ENCODE measurements around the gene TBL2.
A peak's percentile ranks its signal among the peaks of the same experiment; 100 is the strongest.
"Not testable (repeated sequence)": the region's sequence is repeated elsewhere in the genome, so short reads cannot be mapped to it uniquely, and the experiment has no call there.

TBL2 gene, protein sequence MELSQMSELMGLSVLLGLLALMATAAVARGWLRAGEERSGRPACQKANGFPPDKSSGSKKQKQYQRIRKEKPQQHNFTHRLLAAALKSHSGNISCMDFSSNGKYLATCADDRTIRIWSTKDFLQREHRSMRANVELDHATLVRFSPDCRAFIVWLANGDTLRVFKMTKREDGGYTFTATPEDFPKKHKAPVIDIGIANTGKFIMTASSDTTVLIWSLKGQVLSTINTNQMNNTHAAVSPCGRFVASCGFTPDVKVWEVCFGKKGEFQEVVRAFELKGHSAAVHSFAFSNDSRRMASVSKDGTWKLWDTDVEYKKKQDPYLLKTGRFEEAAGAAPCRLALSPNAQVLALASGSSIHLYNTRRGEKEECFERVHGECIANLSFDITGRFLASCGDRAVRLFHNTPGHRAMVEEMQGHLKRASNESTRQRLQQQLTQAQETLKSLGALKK

DNA sequence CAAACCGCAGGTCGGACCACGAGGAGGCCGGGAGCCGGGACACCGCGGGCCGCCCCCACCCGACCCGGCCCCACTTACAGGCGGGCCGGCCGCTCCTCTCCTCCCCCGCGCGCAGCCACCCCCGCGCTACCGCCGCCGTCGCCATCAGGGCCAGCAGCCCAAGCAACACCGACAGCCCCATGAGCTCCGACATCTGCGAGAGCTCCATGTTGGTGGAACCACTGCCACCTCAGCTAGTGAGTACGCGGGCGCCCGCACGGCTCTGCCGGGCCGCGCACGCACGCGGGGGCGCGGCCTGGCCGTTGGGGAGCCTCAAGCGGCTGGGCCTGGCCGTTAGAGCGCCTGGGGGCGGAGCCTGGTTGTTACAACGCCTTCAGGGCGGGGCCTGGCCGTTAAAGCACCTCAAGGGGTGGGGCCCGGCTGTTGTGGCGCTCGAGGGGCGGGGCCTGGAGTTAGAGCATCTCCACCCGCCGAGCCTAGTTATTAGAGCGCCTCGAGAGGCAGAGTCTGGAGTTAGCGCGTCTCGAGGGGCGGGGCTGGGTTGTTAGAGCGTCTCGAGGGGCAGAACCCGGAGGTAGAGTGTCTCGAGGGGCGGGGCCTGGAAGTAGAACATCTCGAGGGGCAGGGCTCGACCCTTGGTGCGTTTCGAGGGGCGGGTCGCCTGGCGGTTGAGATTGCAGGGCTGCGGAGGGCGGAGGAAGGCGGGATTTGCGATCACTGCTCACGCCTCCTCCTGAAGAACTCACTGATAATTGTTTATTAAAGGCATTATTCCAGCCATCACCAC, at the start of gene TBL2:
TSS of gene TBL2 (minus strand) at position 238 of the 787 bp plus-strand sequence. CDS start at position 208, 30 bp downstream.
- DNase-seq (ENCODE audit: extremely low spot score, insufficient read length, low read depth) = peak; percentile 99
- peak; percentile 94 for FAIRE-seq

DNA sequence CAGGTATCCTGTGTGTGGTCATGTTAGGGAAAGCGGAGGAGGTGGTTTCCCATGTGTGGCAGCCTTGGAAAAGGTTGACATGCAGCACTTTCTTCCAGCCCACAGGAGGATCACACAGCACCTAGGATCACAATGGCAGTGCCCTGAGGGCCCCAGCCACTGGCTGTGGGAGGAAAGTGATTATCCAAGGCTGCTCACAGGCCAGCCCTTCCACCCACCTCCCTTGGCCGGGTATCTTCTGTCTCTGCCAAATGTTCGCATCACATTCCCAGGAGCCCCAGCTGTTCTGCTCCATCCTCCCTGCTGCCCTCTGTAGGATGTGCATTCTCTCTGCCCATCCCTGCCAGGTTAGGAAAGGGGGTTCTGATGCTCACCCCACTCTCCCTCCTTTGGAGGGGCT, 48.4 kb upstream of the TBL2 start:
- DNase-seq (ENCODE audit: extremely low spot score, insufficient read length, low read depth) (no peak), FAIRE-seq (no peak)

DNA sequence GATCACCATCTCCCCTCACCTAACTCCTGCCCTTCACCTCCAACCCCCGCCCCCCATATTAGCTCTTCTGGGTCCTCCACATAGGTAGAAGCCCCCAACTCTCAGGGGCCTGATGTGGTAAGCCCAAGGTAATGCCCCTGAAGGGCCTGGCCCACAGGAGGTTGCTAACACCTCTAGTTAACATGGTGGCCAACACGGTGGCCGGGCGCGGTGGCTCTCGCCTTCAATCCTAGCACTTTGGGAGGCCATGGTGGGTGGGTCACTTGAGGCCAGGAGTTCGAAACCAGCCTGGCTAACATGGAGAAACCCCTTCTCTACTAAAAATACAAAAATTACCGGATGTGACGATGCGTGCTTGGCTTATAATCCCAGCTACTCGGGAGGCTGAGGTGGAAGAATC, 46.9 kb upstream of the TBL2 start:
- FAIRE-seq (no peak), DNase-seq (ENCODE audit: extremely low spot score, insufficient read length, low read depth) (no peak)

DNA sequence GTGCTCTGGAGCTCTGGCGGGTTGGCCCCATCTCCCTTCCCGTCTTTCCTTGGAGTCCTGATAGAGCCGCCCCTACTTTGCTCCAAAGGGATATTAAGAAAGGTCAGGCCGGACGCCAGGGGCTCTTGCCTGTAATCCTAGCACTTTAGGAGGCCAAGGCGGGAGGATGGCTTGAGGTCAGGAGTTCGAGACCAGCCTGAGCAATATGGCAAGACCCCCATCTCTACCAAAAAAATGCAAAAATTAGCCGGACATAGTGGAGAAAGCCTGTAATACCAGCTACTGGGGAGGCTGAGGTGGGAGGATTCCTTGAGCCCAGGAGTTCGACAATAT, 46.3 kb upstream of the TBL2 start:
- DNase-seq (ENCODE audit: extremely low spot score, insufficient read length, low read depth) (no peak), FAIRE-seq (no peak)

DNA sequence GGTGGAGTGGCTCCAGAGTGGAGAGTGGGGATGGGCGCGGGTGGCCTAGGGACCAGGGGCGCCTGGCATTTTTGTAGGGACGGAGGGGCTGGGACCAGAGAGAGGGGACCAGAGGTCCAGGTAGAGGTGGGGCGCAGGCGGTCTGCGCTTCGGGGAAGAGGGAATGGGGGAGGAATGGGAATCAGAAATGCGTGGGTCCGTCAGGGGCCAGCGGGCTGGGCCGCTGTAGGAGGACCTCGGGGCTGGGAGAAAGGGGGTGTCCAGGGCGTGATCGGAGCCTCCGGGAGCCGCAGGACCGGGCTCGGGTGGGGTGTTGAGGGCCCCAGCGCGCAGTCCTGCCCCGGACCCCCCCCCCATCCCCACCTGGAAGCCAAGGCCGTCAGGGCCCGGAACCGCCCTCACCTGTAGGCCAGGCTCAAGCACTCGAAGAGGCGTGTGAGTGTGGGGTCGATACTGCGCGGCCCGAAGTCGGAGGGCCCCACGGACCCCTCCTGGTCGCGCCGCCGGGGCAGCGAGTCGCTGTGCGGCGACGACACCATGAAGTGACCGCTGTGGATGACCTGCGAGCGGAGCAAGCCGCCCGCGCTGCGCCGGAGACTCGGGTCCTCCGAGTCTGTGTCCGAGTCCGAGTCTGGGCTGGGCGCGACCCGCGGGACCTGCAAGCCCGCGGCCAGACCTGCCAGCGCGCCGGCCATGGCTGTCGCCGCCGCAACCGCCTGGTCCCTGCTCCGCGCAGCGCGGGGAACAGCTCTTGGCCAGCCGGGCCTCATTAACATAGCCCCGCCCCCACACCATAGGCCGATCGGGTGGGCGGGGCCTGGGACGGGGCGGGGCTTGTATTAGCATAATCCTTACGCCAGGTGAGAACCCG, 45.7 kb upstream of the TBL2 start, which contains the start of gene MLXIPL:
TSS of gene MLXIPL (minus strand) at position 725 of the 871 bp plus-strand sequence. CDS start at position 695, 30 bp downstream.
- peak; percentile 50 for DNase-seq (ENCODE audit: extremely low spot score, insufficient read length, low read depth)
- no peak for FAIRE-seq

DNA sequence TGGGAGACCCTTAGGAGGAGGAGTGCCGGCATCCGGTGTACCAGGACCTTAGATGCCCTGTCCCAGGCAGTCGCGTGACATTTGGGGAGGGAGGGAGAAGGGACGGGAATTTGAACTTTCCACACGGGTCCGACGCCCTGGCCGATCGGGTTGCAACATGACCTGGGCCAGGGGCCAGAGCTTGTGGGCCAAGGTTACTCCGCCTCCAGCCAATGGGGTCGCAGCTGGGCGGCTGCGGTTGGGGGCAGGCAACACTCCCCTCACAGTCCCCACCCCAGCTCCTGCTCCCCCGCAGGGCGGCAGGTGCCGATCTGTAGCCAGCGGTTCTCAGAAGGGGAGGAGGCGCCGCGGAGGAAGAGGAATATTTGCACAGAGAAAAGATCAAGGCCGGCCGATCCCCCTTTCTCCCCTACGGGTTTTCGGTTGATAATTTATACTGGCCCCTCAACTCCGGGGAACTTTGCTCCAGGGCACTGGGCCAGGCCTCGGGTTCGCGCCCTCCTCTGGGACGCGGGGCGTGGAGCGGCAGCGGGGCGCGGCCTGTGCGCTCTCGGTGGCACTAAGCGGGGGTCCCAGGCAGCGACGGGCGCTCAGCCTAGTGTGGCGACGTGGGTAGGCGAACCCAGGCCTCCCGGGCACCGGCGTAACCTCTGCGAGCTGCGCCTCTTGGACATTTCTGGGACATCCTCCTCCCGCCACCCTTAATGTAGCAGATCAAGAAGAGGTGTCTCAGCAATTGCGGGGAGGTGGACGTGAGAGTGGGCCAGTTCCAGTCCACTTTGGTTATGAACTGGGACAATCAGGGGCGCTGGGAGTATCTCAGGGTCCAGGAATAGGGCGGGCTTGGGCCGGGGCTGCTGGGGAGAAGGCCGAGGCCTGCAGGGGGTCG, 44.8 kb upstream of the TBL2 start:
- no peak for FAIRE-seq

DNA sequence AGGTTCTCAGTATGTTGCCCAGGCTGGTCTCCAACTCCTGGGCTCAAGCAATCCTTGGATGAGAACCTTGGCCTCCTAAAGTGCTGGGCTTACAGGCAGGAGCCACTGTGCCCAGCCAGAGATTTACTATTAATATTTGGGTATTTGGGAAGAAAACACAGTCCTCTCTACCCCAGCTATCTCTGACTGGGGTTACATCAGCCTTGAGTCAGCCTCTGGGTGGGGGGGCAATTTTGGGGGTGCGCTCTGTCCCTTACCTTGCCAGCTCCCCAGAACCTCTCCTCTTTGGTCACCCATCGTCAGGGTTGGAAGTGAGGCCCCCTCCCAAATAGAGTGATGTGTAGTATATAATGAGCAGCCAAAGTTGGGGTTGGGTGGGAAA, 44.1 kb upstream of the TBL2 start:
- no peak for FAIRE-seq
- no peak for DNase-seq (ENCODE audit: extremely low spot score, insufficient read length, low read depth)

More for the DNA sequence above, 44.8 kb upstream of the TBL2 start:
- no peak for DNase-seq (ENCODE audit: extremely low spot score, insufficient read length, low read depth)

DNA sequence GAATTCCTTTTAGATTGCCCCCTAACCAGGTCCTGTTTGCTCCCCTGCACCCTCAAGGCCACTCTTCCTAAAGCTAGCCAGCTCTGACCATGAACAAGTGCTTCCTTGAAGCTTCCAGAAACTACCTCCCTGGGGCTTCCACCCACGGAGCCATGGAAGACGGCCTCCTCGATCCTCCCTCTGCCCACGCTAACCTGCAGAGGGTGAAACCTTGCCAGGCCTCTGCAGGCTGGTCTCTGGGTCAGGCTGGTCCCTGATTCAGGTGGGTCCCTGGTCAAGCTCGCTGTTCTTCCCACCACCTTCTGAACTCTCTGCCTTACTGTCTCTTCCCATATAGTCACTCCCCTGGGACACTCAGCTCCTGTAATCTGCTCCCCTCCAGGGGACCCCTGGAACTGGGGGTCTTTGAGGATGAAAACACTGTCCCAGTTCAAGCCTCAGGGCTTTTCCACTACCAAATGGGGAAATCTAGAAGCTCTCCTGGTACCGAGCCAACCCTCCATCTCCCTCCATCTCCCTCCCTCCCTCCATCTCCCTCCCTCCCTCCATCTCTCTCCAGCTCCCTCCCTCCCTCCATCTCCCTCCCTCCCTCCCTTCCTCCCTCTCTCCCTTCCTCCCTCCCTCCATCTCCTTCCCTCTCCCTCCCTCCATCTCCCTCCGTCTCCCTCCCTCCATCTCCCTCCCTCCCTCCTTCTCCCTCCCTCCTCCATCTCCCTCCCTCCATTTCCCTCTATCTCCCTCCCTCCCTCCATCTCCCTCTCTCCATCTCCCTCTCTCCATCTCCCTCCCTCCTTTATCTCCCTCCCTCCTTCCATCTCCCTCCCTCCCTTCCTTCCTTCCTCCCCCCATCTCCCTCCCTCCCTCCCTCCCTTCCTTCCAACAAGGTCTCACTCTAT, 43.0 kb upstream of the TBL2 start:
- DNase-seq (ENCODE audit: extremely low spot score, insufficient read length, low read depth) (no peak), FAIRE-seq (no peak)

DNA sequence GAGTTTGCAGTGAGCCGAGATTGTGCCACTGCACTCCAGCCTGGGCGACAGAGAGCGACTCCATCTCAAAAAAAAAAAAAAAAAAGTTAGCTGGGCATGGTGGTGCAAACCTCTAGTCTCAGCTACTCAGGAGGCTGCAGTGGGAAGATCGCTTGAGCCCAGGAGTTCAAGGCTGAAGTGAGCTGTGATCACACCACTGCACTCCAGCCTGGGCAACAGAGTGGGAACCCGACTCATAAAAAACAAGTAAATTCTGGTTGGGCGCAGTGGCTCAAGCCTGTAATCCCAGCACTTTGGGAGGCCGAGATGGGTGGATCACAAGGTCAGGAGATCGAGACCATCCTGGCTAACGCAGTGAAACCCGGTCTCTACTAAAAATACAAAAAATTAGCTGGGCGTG, 41.0 kb upstream of the TBL2 start:
- not testable (repeated sequence) for DNase-seq (ENCODE audit: extremely low spot score, insufficient read length, low read depth); FAIRE-seq

DNA sequence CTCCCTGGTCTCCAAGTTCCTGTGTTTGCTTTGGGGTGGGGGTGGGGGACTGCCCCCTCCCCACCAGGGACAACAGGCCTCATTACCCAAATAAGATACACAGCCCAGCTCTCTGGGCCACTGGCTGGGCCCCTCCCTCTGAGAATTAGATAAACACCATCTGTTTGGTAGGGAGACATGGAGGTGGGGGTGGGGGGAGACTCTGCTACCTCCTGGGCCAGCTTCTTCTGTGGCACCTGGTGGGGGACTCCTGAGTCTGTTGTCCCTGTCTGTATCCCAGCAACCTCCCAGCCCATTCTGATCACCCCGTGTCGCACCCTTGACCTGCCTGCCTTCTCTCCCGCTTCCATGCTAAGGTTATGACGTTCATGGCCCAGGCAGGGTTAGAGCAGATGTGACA, 40.2 kb upstream of the TBL2 start:
- DNase-seq (ENCODE audit: extremely low spot score, insufficient read length, low read depth) (no peak), FAIRE-seq (no peak)

DNA sequence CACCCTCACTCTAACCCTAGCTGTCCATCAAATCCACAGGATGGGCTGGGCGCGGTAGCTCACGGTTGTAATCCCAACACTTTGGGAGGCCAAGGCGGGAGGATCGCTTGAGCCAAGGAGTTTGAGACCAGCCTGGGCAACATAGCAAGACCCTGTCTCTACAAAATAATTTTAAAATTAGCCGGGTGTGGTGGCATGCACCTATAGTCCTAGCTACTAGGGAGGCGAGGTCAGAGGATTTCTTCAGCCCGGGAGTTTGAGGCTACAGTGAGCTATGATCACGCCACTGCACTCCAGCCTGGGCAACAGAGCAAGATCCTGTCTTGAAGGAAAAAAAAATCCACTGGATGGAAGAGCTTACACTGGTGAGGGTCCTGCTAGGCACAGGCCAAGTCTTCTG, 39.1 kb upstream of the TBL2 start:
- not testable (repeated sequence) for FAIRE-seq

DNA sequence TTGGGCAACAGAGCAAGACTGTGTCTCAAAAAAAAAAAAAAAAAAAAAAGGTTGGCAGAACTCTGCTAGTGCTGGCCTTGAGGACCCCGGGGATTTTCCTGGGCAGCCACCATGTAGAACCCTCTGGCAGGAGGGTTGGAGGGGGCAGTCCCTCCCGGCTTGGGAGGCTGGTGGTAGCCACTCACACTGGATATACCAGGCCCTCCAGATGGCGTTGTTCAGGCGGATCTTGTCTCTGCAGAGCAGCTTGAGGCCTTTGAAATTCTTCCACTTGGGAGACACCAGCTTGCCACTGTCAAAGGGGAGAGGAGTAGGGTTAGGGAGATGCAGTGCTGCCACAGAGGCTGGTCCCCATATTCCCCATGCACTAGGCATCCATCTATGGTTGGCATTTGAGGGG, 37.5 kb upstream of the TBL2 start:
- no peak for DNase-seq (ENCODE audit: extremely low spot score, insufficient read length, low read depth)

More for the DNA sequence above, 39.1 kb upstream of the TBL2 start:
- not testable (repeated sequence) for DNase-seq (ENCODE audit: extremely low spot score, insufficient read length, low read depth)

DNA sequence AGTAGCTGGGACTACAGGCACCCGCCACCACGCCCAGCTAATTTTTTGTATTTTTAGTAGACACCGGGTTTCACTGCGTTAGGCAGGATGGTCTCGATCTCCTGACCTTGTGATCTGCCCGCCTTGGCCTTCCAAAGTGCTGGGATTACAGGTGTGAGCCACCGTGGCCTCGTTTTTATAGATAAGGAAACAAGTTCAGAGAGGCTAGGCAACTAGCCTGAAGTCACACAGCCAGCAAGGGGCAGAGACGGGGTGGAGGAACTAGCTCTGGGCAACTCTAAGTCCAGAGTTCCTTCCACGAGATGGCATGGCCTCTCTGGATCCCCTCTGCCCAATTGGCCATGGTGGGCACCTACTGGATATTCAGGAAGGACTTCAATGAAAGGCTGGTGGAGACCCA, 36.6 kb upstream of the TBL2 start:
- FAIRE-seq; DNase-seq (ENCODE audit: extremely low spot score, insufficient read length, low read depth): not testable (repeated sequence)

More for the DNA sequence above, 37.5 kb upstream of the TBL2 start:
- FAIRE-seq = no peak

DNA sequence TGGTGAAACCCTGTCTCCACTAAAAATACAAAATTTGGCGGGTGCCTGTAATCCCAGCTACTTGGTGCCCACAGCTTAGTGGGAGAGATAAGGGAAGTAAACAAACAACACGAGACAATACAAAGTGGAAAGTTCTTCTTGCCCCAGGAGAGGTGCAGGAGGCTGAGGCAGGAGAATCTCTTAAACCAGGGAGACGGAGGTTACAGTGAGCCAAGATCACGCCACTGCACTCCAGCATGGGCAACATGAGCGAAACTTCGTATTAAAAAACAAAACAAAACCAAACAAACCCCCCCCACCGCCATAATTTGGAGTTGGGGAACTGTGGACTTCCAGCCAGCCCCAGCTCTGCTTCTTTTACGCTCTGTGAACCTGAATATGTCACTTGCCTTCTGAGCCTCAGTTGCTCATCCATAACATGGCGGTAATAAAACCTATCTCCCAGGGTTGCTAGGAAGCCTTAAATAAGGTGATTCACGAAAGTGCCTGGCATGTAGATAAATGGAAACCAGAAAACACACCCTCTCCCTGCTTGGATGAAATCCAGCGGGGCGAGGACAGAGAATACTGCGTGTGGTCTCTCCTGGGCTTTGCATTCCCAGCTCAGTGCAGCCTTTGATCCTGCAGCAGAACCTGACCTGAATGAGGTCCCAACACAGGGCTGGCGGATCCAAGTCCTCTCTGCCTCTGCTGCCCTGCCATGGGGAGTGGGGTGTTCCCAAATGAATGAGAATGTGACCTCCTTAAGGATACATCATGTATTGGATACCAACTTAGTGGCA, 35.8 kb upstream of the TBL2 start:
- DNase-seq (ENCODE audit: extremely low spot score, insufficient read length, low read depth) (no peak), FAIRE-seq (no peak)

DNA sequence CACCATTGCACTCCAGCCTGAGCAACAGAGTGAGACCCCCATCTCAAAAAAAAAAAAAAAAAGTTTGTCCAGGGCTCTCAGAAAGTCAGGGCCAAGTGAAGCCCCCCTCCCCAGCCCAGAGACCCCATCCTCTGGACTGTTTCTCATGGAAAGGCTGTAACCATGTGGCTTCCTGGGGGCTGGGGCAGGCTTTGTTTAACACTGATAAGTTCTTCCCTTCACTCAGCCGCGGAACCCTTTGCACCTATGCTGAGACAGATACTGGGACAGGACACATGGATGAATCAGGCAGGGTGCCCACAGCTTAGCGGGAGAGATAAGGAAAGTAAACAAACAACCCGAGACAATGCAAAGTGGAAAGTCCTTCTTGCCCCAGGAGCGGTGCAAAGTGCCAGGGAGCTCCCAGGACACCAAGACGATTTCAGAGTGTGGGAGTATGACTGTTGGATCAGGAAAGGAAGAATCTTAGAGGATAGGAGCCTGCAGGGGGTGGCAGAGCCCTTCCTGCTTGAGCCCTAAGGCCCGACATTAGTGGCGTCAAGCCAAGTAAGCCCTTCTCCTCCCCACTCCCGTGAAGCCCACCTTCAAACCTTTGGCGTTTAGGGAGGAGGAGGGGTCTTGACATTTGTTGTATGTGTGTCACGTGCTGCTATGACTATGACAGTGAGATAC, 34.4 kb upstream of the TBL2 start:
- no peak for FAIRE-seq
- no peak for DNase-seq (ENCODE audit: extremely low spot score, insufficient read length, low read depth)

DNA sequence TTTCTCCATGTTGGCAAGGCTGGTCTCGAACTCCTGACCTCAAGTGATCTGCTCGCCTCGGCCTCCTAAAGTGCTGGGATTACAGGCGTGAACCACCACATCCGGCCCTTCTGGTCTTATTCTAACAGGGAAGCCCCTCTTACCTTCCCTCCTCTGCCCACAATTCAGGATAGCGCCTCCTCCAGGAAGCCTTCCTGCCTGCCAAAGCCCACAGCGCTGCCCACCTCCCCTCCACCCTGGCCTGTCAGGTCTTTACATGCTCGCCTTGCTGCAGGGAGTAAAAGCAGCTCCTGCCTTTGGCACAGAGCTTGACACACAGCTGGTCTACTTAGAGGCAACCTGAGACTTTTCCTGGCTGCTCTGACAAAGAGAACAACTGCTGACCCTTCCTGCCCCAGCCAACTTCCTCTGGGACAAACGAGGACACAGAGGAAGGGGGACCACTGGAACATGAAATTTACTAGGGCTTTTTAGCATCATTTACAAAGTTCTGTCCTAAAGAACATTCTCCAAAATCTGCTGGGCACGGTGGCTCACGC, 32.7 kb upstream of the TBL2 start:
- DNase-seq (ENCODE audit: extremely low spot score, insufficient read length, low read depth) = no peak
- no peak for FAIRE-seq

DNA sequence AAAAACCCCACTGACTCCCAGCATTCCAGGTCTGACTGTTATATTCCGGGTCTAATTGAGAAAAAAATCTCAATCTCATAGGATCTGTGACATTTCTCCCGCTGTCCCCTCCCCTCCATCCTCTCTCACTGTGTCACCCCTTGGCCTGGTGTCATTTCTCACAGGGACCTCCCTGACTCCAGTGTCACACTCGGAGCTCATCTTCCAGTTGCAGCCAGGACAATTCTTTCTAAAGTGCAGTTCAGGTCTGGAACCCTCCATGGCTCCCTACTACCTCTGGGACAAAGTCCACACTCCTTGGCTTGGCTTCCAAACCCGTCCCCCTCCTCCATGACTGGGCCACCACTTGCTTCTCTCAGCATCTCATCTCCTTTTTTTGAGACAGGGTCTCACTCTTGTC, 31.7 kb upstream of the TBL2 start:
- FAIRE-seq (no peak), DNase-seq (ENCODE audit: extremely low spot score, insufficient read length, low read depth) (no peak)

All from GM18507 (cell line).